LHCN-M2 (cell line): ENCODE results near the gene SPATA33. TPM values are rescaled to one million over a fixed set of nuclear protein-coding genes. Genes with fewer than 3 reads are reported as not detected.

Experiments
- DNase-seq: peaks from one replicate; pipeline ENCODE4 v3.0.0-alpha.2; 2012; ENCODE audit warnings: low read depth
- total RNA-seq: library from RNA; depleted of rRNA; stranded (reverse); fragments of >200 nt; gene quantifications from 2 replicates; pipeline ENCODE4 v1.2.3, GENCODE V29; 2014; rRNA removed

The SPATA33 gene
- total RNA-seq, 1 experiment from 2014 or later = 10.7 TPM

DNA sequence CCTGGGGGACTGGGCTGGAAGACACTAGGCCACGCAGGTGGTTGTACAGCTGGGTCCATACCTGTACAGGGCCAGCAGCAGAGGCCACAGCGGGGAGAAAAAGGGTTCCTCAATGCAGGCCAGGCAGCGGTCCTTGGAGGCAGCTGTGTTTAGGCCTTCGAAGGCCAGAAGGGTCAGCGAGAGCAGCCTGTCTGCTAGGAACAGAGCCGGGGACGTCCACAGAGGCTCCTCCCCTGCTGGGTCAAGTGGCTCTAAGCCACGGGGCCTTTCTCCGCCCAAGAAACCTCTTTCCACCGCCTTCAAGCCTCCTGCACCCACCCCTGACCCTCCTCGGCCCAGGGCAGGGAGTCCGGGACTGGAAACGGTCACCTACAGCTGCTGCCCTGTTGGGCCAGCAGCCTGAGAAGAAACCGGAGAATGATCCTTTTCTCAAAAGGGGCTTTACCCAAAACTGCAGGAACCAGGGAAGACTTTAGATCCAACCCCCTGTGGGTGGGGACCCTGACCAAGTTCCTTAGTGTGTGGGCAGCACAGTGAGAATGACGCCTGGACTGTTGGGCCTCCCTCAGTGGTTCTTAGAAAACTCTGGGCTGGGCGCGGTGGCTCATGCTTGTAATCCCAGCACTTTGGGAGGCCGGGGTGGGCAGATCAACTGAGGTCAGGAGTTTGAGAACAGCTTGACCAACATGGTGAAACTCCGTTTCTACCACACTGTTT, 52.2 kb downstream of the SPATA33 start:
- no peak for DNase-seq

DNA sequence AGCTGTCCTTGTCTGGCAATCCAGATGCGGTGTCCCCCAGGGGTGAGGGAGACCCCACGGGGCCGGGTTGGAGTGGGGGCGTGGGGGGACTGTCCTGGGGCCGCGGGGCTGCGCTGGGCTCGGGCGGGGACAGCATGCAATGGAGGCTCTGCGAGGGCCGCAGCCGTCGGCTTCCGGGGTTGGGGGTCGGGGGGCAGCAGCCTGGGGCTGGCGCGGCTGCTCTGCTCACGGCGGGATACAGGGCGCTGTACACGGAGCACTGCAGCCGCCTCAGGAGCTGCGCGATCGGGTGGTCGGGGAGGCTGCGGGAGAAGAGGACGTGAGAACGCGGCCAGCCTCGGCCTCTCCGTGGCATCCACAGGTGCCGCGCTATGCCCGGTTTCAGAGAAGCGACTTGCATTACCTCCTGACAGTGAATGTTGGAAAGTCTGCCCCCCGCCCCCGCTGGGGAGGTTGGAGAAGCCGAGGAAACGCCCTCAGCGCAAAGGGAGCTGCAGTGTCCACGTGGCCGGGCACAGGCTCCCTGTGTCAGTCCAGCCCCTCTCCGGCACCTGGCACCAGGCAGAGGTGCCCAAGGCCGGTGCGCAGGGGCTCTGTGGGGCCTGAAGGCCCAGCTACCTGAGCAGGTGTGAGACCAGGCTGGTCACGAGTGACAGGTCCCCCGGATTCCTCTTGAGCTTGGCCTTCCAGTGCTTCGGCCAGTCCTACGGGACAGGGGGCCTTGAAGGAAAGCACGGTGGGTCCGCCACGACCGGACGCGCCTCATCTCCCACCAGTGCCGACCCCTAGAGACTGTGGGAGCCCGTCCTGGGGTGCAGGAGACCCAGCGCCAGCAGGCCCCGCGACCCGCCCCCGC, 53.3 kb downstream of the SPATA33 start:
- DNase-seq = no peak

DNA sequence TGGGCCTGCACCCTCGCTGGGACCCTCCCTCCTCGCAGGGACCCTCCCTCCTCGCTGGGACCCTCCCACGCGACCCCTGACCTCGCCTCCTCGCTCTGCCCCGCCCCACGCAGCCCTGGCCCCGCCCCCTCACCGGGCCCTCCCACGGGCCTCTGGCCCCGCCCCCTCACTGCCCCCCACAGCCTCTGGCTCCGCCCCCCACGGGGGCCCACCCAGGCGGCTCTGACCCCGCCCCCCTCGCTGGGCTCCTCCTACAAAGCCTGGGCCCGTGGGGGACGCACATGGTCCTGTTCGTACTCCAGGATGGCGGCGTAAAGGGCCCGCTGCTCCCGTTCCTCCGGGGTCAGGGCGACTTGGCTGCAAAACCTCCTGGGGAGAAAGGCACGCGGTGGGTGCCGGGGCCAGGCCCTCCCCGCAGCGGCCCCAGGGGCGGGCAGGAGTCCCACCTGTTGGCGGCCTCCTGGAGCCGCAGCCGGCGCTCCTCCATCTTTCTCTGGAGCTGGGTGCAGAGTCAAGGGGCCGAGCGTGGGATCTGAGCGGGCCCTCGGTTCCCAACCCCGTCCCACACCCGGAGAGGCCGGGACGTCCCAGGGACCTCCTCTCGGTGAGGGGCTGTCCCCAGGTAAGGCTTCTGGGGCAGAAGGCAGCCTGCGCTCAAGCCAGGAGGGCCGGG, 54.1 kb downstream of the SPATA33 start:
- DNase-seq = no peak

DNA sequence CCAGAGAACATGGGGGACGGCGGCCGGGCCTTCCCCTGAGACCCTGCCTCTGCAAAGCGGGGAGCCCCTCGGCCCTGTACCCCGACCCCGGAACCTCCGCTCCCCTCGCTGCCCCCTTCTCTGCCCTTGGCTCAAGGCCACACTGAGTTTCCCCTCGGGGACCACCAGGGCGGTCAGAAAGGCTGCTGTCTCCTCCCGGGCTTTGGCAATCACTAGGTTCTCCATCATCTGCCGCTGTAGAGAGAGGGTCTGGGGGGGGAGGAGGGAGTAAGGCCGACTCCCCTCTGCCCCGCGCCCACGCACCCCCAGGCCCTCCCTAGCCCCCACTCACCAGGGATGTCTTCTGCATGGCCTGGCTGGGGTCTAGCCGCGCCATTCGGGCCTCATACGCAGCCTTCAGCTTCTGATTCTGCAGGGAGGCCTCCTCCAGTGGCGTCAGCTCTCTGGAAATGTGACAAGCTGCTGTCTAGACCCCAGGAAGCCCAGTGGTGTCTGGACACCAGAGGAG, 54.7 kb downstream of the SPATA33 start:
- no peak for DNase-seq

DNA sequence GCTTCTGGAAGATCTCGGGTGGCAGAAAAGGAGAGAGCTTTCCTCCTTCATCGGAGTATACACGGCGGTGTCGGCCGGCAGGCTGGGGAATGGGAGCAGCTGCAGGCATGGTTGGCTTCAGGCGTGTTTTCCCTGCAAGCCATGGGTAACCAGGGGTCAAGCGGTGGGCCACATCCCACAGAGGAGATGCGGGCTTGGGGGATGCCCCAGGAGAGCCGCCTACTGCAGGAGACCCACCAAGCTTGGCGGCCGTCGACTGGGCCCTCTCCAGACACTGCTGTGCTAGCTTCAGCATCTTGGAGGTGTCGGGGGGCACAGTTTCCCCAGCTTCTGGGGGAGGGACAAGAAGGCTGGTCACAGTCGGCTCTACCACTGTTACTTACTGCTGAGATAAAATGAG, 58.9 kb downstream of the SPATA33 start:
- DNase-seq = no peak

DNA sequence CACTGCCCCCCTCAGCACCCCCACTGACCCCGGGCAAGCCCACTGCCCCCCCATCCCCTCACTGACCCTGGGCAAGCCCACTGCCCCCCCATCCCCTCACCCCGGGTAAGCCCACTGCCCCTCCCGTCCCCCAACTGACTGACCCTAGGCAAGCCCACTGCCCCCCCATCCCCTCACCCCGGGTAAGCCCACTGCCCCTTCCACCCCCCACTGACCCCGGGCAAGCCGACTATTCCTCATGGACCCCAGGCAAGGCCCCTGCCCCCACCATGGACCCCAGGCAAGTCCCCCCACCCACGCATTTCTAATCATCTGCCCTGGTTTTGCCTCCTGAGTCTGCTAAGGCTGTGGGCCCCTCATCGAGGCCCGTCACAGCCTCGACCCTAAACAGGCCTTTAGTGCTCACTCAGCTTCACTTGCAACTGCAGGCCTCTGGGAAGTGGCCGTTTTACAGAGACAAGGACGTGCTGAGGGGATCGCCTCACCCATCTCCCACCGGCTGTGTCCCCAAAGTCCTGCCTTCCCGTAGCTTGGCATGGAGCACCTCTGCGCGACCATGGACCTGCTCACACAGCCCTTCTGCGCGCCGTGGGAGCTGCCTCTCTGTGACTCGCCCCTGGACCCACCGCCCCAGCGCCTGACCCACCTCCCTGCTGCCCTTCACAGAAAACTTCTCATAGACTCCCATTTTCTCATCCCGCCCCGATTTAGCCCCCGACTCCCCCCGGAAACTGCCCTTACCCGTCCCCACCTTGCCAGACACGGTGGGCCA, 59.5 kb downstream of the SPATA33 start:
- DNase-seq = no peak

DNA sequence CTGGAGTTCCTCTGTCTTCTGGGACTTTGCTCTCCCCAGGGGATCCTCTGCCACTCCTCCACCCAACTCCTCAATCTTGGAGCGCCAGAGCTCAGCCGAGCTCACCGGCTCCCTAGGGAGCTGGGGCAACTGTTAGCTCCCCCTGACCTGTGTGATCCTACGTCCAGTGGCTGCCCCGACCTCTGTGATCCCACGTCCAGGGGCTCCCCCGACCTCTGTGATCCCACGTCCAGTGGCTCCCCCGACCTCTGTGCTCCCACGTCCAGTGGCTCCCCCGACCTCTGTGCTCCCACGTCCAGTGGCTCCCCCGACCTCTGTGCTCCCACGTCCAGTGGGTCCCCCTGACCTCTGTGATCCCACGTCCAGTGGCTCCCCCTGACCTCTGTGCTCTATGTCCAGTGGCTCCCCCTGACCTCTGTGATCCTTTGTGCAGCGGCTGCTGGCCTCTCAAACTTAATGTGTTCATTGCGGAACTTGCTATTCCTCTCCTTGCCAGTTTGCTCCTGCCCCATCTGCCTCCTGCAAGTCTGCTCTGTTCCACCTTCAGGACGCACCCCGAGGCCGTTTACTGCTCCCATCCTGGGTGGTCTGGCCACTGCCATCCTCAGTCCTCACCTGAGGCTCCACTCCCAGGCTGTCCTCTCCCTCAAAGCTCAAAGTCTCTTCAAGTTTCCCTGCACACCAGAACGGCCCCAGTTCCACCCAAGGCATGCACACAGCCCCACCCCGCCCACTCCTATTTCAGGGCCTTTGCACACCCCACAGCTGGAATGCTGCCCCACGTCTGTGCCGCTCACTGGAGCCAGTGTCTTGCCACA, 60.3 kb downstream of the SPATA33 start:
- DNase-seq = no peak

Other genes with a start within 250 kb of the SPATA33 start
- 44.6 and 63.4 TPM in 2 replicates for gene ANKRD11, start 167.3 kb upstream of the SPATA33 start, total RNA-seq
- 195 and 211 TPM in 2 replicates for gene SPG7, start 149.4 kb upstream of the SPATA33 start, total RNA-seq
- 4,987 and 9,010 TPM in 2 replicates for gene RPL13, start 97.2 kb upstream of the SPATA33 start, total RNA-seq
- gene CPNE7, start 82.1 kb upstream of the SPATA33 start, total RNA-seq = 119 and 147 TPM in 2 replicates
- 0.46 TPM in 1 of 2 replicates, not detected in the other for gene DPEP1, start 44.2 kb upstream of the SPATA33 start, total RNA-seq
- 97.0 and 107 TPM in 2 replicates for gene CHMP1A, start 128 bp upstream of the SPATA33 start, total RNA-seq
- 60.1 and 67.6 TPM in 2 replicates for gene CDK10, start 28.9 kb downstream of the SPATA33 start, total RNA-seq
- 13.7 and 17.9 TPM in 2 replicates for gene SPATA2L, start 43.9 kb downstream of the SPATA33 start, total RNA-seq
- gene VPS9D1, start 63.1 kb downstream of the SPATA33 start, total RNA-seq = 9.8 and 10.0 TPM in 2 replicates
- gene ZNF276, start 63.7 kb downstream of the SPATA33 start, total RNA-seq = 10.6 and 11.7 TPM in 2 replicates
- 38.9 and 45.3 TPM in 2 replicates for gene FANCA, start 158.8 kb downstream of the SPATA33 start, total RNA-seq
- gene SPIRE2, start 170.6 kb downstream of the SPATA33 start, total RNA-seq = 6.9 and 7.1 TPM in 2 replicates
- gene TCF25, start 215.8 kb downstream of the SPATA33 start, total RNA-seq = 171 and 180 TPM in 2 replicates